ENCODE results near the gene MAFG.

Gene MAFG

DNA sequence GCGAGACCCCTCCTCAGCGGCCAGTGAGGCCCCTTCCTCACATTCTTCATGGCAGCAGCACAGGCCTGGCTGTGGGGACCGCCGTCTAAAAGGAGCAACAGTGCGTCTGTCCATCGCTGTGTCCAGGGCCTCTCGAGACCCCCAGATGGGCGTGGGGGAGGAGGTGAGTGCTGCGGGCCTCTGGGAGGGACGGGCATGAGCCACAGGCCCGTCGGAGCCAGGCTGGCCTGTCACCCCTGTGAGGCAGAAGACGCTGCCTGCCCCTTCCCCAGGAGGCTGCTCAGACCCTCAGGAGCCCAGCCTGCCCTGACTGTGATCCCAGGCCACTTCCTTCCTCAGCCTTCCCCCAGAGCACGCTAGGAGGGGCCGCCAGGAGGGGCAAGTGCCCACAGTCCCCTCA, 11.7 kb upstream of the MAFG start:
- DNase-seq, result no peak

DNA sequence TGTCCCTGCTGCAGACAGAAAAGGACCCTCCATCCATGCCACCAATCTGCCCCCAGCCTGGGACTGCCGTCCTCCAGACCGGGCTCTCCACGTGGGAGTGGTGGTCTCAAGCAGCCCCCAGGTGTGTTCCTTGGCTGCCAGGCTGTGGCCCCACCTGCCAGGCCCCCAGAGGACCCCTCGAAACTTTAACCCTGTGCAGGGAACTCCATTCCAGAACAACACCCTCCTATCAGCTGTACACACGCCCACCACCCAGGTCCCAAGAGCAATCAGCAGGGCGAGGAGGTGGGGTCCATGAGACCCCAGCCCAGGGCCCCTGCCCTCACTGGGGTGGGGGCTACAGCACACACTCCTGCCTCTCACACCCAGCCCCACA, 8.2 kb upstream of the MAFG start:
- DNase-seq, result no peak

GRCh38 chr17:81934850-81935708, 7.5 kb upstream of the MAFG start:
- DNase-seq, result no peak

- DNase-seq, result no peak
Measured at GRCh38 chr17:81934098-81934757, 6.7 kb upstream of the MAFG start.

GRCh38 chr17:81933178-81933699, 5.7 kb upstream of the MAFG start:
- DNase-seq, result no peak

- no peak for DNase-seq
Measured at GRCh38 chr17:81932333-81932983, 4.9 kb upstream of the MAFG start.

GRCh38 chr17:81931557-81932332, 4.2 kb upstream of the MAFG start:
- no peak for DNase-seq

DNA sequence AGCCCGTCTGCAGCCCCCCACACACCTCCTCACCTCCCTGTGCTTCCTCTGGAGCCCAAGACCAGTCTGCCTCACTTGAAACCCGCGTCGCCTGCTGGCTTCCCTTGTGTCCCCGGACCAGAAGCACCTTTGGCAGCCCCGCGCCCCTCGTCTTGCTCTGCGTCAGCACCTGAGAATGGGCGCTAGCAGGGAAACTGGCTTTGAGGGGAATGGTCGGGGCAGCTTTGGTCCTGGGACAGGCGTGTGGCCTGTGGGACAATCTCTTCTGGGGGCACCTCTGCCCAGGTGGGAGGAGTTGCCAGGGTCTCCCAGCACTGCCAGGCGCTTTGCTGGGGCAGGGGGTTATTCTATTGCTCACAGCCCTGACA, 3.6 kb upstream of the MAFG start:
- DNase-seq, result no peak

GRCh38 chr17:81930142-81931125, 2.9 kb upstream of the MAFG start:
- no peak for DNase-seq

DNA sequence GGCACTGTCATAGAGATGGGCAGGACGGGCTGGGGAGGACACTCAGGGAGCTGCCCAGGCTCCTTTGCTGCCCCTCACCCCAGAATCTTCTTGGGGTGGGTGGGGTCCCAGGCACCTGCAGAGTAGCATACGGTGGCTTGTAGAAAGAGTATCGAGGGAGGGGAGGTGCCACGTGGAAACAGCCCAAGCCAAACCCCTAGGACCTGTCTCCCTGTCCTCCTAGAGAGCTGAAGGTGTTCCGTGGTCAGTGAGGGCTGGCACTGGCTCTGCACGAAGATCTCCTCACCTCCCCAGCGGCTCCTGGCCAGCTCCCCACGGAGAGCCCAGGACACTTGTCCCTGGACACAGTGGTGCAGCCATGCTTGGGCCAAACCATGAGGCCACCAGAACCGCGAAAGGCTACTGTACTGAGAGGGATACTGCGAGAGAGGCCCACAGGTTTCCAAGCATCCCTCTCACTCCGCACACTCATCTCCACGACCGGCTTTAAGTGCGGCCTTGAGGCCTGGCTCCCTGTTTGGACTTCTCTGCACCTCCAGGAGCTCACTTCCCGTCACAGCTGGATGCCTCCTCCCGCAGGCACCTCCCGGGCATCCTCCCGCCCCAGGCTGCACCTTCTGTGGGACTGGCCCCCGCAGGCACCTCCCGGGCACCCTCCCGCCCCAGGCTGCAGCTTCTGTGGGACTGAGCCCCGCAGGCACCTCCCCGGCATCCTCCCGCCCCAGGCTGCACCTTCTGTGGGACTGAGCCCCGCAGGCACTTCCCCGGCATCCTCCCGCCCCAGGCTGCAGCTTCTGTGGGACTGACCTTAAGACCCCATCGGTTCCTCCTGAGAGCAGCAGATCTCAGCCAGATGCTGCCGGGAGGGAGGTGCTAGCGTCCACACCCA, 2.0 kb upstream of the MAFG start:
- DNase-seq, result no peak

DNA sequence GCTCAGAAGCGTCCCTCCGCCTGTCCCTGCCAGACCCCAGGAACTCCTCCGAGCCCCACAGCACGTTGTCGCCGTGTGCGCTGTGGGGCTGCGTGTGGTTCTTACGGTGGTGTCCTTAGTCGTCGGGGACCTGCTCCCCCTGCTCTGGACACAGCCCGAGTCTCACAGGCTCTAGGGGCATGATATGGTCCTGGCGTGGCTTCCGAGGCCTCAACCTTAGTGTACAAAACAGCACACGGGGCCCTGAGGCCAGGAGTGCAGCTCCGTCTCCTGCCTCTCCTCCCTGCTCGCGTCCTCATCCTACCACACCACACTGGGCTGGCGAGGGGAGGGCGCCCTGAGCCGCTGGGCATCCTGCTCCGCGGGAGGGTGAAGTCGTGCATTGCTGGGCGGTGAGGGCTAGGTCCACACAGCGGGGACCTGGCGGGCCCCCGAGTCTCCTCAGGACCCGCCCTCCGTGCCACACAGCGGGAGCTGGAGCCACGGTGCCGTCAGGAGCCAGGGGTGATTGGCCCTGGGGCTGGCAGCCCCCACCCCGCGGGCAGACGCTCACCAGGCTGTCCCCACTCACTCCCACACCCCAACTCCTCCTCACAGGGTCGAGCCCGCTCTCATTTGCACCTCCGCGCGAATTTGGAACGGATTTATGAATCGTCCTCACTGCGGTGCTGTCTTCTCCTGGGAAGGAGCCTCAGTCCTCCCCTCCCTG, 1.2 kb upstream of the MAFG start:
- no peak for DNase-seq

- DNase-seq, result no peak
Measured at GRCh38 chr17:81927152-81927652, 333 bp downstream of the MAFG start.

- DNase-seq, result peak in 3 of 5 experiments; percentile 35 to 75 (median 55)
Measured at GRCh38 chr17:81926451-81927151, 934 bp downstream of the MAFG start.

DNA sequence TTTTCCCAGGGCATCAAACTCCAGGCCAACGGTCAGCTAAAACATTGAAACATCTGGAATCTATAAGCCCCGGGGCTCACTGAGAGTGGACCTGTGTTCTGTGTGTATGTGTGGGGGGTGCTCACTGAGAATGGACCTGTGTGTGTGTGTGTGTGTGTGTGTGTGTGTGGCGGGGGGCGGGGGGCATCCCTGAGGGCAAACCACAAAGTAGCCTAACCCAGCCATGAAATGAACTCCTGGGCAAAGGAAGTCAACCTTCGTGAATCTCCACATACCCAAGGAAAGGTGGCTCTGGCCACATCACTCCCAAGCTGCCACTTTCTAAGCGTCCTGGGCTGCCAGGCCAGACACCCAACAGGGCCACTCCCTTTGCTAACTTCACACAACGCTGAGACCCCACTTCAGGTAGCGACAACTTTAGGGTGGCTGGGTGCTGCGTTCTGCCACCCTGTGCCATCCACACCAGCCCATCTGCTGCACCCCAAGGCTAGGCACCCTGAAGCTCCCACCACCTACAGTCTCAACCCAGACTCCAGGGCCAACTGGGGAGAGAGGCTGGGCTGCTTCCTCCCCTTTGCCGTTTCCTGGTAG, 1.6 kb downstream of the MAFG start:
- DNase-seq, result peak in 1 of 5 experiments; percentile 45

DNA sequence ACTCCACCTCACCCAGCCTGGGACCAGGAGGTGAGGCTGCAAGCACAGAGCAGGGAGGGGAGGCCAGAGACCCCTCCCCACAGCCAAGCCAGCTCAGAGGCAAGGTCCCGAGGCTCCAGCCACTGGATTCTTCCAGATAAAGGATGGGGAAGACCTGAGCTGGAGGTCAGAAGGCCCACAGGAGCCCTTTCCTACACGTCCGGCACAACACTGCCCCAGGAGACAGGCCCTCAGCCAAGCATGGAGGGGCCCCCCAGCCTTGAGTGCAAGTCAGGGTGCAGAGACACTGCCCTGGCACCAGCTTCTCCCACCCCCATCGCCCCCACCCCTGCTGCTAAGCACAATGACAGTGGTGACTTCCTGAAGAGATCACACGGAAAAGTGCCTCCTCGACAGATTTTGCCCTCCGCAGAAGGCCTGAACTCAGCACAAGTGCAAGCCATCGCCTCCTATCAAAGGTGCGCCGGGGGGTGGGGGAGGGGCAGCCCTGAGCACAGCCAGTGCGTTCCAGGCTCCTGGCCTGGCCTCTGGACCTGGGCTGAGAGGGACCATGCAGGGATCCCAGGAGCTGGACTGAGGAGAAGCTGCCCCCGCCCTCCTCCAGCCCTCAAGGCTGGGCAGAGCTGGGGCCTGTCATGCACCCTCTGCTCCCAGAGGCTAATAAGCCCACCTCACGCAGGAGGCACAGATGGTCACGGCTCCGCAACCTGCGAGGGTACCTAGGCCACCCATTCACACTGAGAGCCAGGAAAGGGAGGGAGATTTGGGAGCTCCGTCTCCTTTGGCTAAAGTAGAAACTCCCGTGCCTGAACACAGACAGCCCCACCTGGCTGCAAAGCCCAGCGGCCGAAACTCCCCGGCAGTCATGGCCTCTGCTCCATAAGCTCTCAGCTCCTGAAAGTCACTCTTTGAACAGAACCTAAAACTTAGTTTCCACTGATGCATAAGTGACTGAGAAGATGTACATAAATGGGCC, 2.7 kb downstream of the MAFG start:
- DNase-seq, result peak in 1 of 5 experiments; percentile 77

- no peak for DNase-seq
Measured at GRCh38 chr17:81923302-81924260, 4.0 kb downstream of the MAFG start.
